Measurements from ENCODE around the gene MAGI3. TPM values are rescaled to one million over a fixed set of nuclear protein-coding genes. Genes with fewer than 3 reads are reported as not detected.

Gene MAGI3
- polyA plus RNA-seq, 2 of the 4 experiments (the other 2 are of a cell fraction) = 3.8 to 7.9 TPM

DNA sequence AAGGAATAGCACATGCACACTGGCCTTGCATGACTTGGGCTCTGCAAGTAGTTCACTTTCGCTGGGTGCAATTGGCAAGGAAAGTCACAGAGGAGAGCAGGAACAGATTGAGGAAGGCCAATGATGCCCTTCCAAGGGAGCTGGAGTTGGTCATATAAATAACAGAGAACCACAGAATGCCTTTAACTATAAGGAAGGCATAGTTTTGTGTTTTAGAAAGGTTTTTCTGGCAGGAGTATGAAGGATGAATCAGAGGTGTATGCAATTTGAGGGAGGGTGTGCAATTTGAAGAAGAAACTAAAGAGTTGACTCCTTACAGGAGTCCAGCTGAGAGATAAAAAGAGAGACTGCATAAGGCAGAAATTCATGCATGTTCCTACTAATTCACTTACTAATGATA is 256.8 kb downstream of the MAGI3 start:
- H3K4me2 ChIP-seq = no peak overlapping the region
- no peaks in the 10 kb centered on the region for H3K9me3 ChIP-seq
- POLR2A ChIA-PET = no interaction called here
- no peak overlapping the region for H3K27ac ChIP-seq
- ATAC-seq = no peak
- DNase-seq (ENCODE audit: low read depth in 1 of 2, low spot score in 1 of 2) = no peak
- WGBS (ENCODE audit: missing lambda C conversion rate) = 71% methylated on average over 1 of the region's 1 CpG
- no peak overlapping the region for H3K4me3 ChIP-seq
- TF ChIP-seq NR3C1 (IDR thresholded peaks at IDR 0.05) = no peak
- TF ChIP-seq EP300 (IDR thresholded peaks at IDR 0.05) = no peak
- no peak for TF ChIP-seq ZC3H11A (IDR thresholded peaks at IDR 0.05)
- TF ChIP-seq FOSB (CRISPR knock-in tag; IDR thresholded peaks at IDR 0.05) = no peak
- TF ChIP-seq, protein P1, sequence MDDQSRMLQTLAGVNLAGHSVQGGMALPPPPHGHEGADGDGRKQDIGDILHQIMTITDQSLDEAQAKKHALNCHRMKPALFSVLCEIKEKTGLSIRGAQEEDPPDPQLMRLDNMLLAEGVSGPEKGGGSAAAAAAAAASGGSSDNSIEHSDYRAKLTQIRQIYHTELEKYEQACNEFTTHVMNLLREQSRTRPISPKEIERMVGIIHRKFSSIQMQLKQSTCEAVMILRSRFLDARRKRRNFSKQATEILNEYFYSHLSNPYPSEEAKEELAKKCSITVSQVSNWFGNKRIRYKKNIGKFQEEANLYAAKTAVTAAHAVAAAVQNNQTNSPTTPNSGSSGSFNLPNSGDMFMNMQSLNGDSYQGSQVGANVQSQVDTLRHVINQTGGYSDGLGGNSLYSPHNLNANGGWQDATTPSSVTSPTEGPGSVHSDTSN (IDR thresholded peaks at IDR 0.05) = no peak
- no peak for TF ChIP-seq CBX2 (IDR thresholded peaks at IDR 0.05; ENCODE audit: borderline replicate concordance, low read depth)
- no peak for TF ChIP-seq NPAS2 (CRISPR knock-in tag; IDR thresholded peaks at IDR 0.05; ENCODE audit: borderline replicate concordance)
- no peak for TF ChIP-seq EHF (CRISPR knock-in tag; IDR thresholded peaks at IDR 0.05)
- TF ChIP-seq SMC3 (IDR thresholded peaks at IDR 0.05) = no peak
- TF ChIP-seq, protein P2, sequence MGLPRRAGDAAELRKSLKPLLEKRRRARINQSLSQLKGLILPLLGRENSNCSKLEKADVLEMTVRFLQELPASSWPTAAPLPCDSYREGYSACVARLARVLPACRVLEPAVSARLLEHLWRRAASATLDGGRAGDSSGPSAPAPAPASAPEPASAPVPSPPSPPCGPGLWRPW (IDR thresholded peaks at IDR 0.05) = no peak
- TF ChIP-seq, protein P3, sequence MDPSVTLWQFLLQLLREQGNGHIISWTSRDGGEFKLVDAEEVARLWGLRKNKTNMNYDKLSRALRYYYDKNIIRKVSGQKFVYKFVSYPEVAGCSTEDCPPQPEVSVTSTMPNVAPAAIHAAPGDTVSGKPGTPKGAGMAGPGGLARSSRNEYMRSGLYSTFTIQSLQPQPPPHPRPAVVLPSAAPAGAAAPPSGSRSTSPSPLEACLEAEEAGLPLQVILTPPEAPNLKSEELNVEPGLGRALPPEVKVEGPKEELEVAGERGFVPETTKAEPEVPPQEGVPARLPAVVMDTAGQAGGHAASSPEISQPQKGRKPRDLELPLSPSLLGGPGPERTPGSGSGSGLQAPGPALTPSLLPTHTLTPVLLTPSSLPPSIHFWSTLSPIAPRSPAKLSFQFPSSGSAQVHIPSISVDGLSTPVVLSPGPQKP (IDR thresholded peaks at IDR 0.05; ENCODE audit: low read depth, low read length) = no peak
- TF ChIP-seq ZFP36 (IDR thresholded peaks at IDR 0.05; ENCODE audit: borderline replicate concordance, partially characterized antibody) = no peak
- TF ChIP-seq, protein P4, sequence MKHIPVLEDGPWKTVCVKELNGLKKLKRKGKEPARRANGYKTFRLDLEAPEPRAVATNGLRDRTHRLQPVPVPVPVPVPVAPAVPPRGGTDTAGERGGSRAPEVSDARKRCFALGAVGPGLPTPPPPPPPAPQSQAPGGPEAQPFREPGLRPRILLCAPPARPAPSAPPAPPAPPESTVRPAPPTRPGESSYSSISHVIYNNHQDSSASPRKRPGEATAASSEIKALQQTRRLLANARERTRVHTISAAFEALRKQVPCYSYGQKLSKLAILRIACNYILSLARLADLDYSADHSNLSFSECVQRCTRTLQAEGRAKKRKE (CRISPR knock-in tag; IDR thresholded peaks at IDR 0.05; ENCODE audit: low read depth) = no peak
- TF ChIP-seq BHLHE40 (IDR thresholded peaks at IDR 0.05; ENCODE audit: low read depth, low read length) = no peak
- TF ChIP-seq, protein P5, sequence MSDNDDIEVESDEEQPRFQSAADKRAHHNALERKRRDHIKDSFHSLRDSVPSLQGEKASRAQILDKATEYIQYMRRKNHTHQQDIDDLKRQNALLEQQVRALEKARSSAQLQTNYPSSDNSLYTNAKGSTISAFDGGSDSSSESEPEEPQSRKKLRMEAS (IDR thresholded peaks at IDR 0.05) = no peak
- no peak for TF ChIP-seq HOXB13 (CRISPR knock-in tag; IDR thresholded peaks at IDR 0.05; ENCODE audit: low read depth)
- TF ChIP-seq CHD4 (IDR thresholded peaks at IDR 0.05; ENCODE audit: borderline replicate concordance) = no peak
- no peak for TF ChIP-seq FOSL2 (IDR thresholded peaks at IDR 0.05)
- no peak for TF ChIP-seq FOSL2 (CRISPR knock-in tag; IDR thresholded peaks at IDR 0.05)
- FAIRE-seq = no peak
- no peaks in the 10 kb centered on the region for H3K4me1 ChIP-seq
- CTCF ChIA-PET = no interaction called here

DNA sequence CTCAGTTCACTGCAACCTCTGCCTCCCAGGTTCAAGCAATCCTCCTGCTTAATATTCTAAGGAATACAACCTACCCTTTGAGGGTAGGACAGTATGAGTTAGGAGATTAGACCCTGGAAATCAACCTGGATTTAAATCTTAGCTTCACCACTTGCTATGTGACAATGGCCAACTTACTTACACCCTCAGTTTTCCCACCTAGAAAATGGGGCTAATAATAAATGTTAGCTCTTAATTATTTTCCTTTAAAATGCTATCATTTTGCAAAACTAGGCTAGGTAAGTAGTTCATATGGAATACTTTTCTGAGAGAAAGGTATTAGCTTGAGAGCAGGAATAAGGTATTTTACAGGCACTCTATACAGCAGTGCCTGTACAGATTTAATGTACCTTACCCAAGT is 258.2 kb downstream of the MAGI3 start:
- no peak for ATAC-seq
- no peak for FAIRE-seq
- DNase-seq (ENCODE audit: low read depth in 1 of 2, low spot score in 1 of 2) = no peak
- CTCF ChIA-PET = no interaction called here
- H3K4me1 ChIP-seq = peaks cover 4% of the 10 kb centered on the region; the same call in 1 of the 3 replicates
- H3K27ac ChIP-seq = no peak overlapping the region
- TF ChIP-seq KDM1A (IDR thresholded peaks at IDR 0.05; ENCODE audit: low read depth) (no peak), ZFP36 (IDR thresholded peaks at IDR 0.05; ENCODE audit: borderline replicate concordance, partially characterized antibody) (no peak), CBX8 (IDR thresholded peaks at IDR 0.05) (no peak), RCOR1 (IDR thresholded peaks at IDR 0.05; ENCODE audit: low read depth, low read length) (no peak), JUN (IDR thresholded peaks at IDR 0.05) (no peak), NPAS2 (CRISPR knock-in tag; IDR thresholded peaks at IDR 0.05; ENCODE audit: borderline replicate concordance) (no peak), CBX2 (IDR thresholded peaks at IDR 0.05; ENCODE audit: borderline replicate concordance, low read depth) (no peak), HOXB5 (CRISPR knock-in tag; IDR thresholded peaks at IDR 0.05) (no peak), JUNB (IDR thresholded peaks at IDR 0.05) (no peak), HOXB13 (CRISPR knock-in tag; IDR thresholded peaks at IDR 0.05; ENCODE audit: low read depth) (no peak)
- TF ChIP-seq, protein P6, sequence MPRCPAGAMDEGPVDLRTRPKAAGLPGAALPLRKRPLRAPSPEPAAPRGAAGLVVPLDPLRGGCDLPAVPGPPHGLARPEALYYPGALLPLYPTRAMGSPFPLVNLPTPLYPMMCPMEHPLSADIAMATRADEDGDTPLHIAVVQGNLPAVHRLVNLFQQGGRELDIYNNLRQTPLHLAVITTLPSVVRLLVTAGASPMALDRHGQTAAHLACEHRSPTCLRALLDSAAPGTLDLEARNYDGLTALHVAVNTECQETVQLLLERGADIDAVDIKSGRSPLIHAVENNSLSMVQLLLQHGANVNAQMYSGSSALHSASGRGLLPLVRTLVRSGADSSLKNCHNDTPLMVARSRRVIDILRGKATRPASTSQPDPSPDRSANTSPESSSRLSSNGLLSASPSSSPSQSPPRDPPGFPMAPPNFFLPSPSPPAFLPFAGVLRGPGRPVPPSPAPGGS (IDR thresholded peaks at IDR 0.05) = no peak
- TF ChIP-seq, protein P7, sequence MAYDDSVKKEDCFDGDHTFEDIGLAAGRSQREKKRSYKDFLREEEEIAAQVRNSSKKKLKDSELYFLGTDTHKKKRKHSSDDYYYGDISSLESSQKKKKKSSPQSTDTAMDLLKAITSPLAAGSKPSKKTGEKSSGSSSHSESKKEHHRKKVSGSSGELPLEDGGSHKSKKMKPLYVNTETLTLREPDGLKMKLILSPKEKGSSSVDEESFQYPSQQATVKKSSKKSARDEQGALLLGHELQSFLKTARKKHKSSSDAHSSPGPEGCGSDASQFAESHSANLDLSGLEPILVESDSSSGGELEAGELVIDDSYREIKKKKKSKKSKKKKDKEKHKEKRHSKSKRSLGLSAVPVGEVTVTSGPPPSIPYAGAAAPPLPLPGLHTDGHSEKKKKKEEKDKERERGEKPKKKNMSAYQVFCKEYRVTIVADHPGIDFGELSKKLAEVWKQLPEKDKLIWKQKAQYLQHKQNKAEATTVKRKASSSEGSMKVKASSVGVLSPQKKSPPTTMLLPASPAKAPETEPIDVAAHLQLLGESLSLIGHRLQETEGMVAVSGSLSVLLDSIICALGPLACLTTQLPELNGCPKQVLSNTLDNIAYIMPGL (CRISPR knock-in tag; IDR thresholded peaks at IDR 0.05; ENCODE audit: borderline replicate concordance) = no peak
- TF ChIP-seq, protein P8, sequence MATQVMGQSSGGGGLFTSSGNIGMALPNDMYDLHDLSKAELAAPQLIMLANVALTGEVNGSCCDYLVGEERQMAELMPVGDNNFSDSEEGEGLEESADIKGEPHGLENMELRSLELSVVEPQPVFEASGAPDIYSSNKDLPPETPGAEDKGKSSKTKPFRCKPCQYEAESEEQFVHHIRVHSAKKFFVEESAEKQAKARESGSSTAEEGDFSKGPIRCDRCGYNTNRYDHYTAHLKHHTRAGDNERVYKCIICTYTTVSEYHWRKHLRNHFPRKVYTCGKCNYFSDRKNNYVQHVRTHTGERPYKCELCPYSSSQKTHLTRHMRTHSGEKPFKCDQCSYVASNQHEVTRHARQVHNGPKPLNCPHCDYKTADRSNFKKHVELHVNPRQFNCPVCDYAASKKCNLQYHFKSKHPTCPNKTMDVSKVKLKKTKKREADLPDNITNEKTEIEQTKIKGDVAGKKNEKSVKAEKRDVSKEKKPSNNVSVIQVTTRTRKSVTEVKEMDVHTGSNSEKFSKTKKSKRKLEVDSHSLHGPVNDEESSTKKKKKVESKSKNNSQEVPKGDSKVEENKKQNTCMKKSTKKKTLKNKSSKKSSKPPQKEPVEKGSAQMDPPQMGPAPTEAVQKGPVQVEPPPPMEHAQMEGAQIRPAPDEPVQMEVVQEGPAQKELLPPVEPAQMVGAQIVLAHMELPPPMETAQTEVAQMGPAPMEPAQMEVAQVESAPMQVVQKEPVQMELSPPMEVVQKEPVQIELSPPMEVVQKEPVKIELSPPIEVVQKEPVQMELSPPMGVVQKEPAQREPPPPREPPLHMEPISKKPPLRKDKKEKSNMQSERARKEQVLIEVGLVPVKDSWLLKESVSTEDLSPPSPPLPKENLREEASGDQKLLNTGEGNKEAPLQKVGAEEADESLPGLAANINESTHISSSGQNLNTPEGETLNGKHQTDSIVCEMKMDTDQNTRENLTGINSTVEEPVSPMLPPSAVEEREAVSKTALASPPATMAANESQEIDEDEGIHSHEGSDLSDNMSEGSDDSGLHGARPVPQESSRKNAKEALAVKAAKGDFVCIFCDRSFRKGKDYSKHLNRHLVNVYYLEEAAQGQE (IDR thresholded peaks at IDR 0.05) = no peak
- TF ChIP-seq, protein P4 (CRISPR knock-in tag; IDR thresholded peaks at IDR 0.05; ENCODE audit: low read depth) = no peak
- H3K4me2 ChIP-seq = no peak overlapping the region
- H3K9me3 ChIP-seq = no peaks in the 10 kb centered on the region
- POLR2A ChIA-PET = no interaction called here
- no peak overlapping the region for H3K4me3 ChIP-seq

Data from A549 (cell line).